Right ventricle myocardium superior (tissue), 1 donor: ENCODE measurements around the gene TMEM50A. TPM values are rescaled to one million over a fixed set of nuclear protein-coding genes. Genes with fewer than 3 reads are reported as not detected.
"Not testable (repeated sequence)": the region's sequence is repeated elsewhere in the genome, so short reads cannot be mapped to it uniquely, and the experiment has no call there.

Source experiments
- ATAC-seq: fragments of 200-7000 bp; cut with Tn5 transposase; one replicate; pipeline ENCODE4 v1.9.1; 2020; ENCODE audit warnings: mild to moderate bottlenecking; ENCODE audit not compliant: poor library complexity
- DNase-seq: peaks from one replicate; pipeline ENCODE4 v3.0.0-alpha.2; 2020
- intact Hi-C: fragments of 100-400 bp; cut with DNase I; formaldehyde crosslinking; loops from one replicate; pipeline ENCODE4 v1.11.2; 2022
- long read RNA-seq: library from polyadenylated mRNA; unstranded; transcript quantifications from one replicate; pipeline ENCODE4 v2.0.0, GENCODE V29; 2021
- total RNA-seq: library from RNA; stranded (reverse); fragmentation: NEBNext Ultra II Directional; extraction: Animal tissue kit (Norgen Biotek cat#: 25700); gene quantifications from one replicate; pipeline ENCODE4 v1.2.1, GENCODE V29; 2021
- donor health status: DM: no; HTN: yes; CAD: no; lungs with severe emphysema.

Gene TMEM50A
- 73.5 TPM for total RNA-seq
- long read RNA-seq, transcript TMEM50A-201 (7 exons, 2,683 nt), result major isoform, 44 of 53 reads
- long read RNA-seq, partial matches to known transcripts, result 0 of 53 reads
- long read RNA-seq, other reads (novel, unspliced or antisense), result 6 of 53 reads

DNA sequence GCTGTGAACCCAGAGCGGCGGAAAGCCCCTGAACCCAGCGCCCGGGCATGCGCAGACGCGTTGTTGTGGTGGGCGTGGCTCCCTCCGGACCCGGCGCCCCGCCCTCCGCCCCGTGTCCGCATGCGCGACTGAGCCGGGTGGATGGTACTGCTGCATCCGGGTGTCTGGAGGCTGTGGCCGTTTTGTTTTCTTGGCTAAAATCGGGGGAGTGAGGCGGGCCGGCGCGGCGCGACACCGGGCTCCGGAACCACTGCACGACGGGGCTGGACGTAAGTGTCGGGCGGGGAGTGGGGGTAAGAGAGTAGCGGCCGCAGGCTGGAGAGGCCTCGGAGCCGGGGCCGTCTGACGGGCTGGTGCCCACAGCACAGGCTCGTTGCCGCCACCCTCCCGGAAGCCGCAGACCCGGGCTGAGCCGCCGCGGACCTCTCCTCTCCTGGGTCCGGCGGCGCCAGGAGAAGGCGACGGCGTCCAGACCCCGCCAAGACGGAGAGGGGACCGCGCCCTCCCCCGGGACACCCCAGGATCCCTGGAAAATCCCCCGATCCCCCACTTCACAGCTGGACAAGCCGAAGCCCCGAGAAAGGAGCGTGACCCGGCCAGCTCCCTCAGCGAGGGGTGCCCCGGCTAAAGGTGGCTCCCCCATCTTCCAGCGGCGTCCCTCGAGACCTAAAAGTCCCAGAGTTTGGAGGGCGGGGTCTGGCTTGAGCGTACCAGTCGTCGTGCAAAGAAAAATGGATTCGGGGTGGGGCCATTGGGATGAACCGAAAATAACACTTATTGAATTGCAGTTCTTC lies at the start of gene TMEM50A:
TSS of gene TMEM50A (plus strand) at position 147 of the 794 bp plus-strand sequence. CDS start 2,153 bp downstream, outside the sequence.
- DNase-seq (peak; percentile 94), ATAC-seq (peak; percentile 98)
- intact Hi-C loops, result no loop called here

DNA sequence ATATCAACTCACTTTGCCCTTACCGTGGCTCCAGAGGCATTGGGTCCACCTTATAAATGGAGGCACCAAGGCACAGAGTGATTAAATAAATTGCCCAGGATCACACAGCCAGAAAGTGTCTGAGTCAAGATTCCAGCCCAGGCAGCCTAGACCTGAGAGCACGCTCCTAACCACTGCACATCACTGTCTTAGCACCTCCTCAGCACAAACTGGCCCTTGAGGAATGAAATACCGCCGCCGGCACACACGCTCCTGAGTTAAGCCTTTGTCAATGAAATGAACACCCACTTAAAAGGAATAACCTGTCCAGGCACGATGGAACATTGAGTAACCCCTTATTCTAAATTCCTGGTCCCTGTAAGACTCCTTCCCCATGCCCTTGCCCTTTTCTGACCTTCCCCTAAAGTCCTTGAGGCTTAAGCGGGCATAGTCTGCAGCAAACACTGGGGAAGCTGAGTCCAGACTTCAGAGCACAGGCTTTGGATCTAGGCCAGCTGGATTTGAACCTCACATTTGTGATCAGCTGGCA lies 49.5 kb upstream of the TMEM50A start:
- not testable (repeated sequence) for ATAC-seq, DNase-seq

GRCh38 chr1:25290043-25290442 lies 48.1 kb upstream of the TMEM50A start:
- intact Hi-C loops, DNase-seq: not testable (repeated sequence)
- ATAC-seq, result peak; percentile 55

More for the DNA sequence above, 49.5 kb upstream of the TMEM50A start:
- intact Hi-C loops, result not testable (repeated sequence)

GRCh38 chr1:25293426-25293825 lies 44.7 kb upstream of the TMEM50A start:
- DNase-seq, ATAC-seq, intact Hi-C loops: not testable (repeated sequence)

- intact Hi-C loops, DNase-seq: not testable (repeated sequence)
- peak; percentile 56 for ATAC-seq
Observed at GRCh38 chr1:25294889-25295826, 43.0 kb upstream of the TMEM50A start.

DNA sequence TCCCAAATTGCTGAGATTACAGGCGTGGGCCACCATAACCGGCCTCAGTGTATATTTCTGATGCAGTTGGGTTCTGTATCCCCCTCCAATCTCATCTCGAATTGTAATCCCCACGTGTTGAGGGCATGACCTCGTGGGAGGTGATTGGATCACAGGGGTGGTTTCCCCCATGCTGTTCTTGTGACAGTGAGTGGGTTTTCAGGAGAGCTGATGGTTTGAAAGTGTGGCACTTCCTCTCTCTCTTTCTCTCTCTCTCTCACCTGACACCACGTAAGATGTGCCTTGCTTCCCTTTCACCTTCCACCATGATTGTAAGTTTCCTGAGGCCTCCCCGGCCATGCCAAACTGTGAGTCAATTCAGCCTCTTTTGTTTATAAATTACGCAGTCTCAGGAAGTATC lies 41.6 kb upstream of the TMEM50A start:
- DNase-seq, ATAC-seq, intact Hi-C loops: not testable (repeated sequence)

DNA sequence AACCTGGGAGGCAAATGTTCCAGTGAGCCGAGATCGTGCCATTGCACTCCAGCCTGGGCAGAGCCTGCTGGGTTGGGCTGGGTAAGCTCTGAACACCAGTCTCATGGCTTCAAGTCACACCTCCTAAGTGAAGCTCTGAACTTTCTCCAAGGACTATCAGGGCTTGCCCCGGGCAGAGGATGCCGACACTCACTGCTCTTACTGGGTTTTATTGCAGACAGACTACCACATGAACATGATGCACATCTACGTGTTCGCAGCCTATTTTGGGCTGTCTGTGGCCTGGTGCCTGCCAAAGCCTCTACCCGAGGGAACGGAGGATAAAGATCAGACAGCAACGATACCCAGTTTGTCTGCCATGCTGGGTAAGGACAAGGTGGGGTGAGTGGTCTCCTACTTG lies 37.4 kb upstream of the TMEM50A start:
- intact Hi-C loops, result not testable (repeated sequence)
- peak; percentile 68 for ATAC-seq

DNA sequence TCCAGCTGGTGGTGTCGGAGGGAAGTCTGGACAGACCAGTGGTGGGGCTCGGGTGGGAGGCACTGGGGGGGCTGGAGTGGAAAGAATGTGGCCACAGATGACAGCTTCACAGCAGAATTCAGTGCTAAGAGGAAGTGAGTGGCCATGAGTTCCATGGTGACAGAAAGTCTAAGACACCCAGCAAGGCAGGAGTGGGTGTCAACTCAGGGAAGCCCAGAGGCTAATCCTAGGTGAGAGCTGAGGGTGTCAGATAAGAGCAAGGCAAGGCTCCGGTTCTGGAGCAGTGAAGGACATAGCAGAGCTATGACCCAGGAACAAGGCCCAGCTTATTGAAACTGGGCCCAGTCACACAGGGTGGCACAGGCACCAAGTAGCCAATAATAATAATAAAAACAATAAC lies 35.8 kb upstream of the TMEM50A start:
- intact Hi-C loops, ATAC-seq, DNase-seq: not testable (repeated sequence)

More for the DNA sequence above, 37.4 kb upstream of the TMEM50A start:
- not testable (repeated sequence) for DNase-seq

DNA sequence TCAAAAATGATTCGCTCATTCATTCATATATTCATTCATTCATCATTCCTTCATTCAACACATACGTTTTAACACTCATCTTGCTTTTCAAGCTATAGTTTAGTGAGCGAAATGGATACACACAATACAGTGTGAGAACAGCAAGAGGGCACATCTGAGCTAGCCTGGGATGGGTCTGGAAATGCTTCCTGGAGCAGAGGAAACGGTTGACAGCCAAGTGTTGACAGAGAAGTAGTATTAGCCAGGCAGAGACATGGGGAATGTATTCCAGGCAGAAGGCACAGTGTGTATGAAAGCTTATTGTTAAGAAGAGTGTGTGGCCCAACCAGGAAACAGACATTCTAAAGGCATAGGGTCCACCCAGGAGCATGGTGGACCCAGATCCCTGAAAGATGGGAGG lies 33.2 kb upstream of the TMEM50A start:
- peak; percentile 82 for ATAC-seq
- intact Hi-C loops, DNase-seq: not testable (repeated sequence)

- ATAC-seq, intact Hi-C loops, DNase-seq: not testable (repeated sequence)
Observed at GRCh38 chr1:25308168-25308567, 30.0 kb upstream of the TMEM50A start.

DNA sequence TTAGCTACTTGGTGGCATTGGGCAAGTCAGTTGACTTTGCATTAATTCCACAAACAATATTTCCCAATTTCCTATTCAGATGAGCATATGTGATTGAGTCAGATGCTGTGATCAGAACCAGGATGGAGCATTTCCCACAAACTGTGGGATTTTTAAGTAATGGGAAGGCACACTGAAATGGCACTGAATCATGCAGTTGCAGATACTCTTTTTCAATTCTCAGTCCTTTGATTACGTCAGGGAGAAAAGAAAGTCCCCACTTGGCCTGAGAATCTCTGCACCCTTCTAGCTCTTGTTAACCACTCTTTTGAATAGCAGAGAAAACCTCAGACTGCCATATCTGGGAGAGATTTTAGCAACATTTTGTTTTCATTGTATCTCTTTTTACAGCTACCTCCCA lies 29.0 kb upstream of the TMEM50A start:
- ATAC-seq, intact Hi-C loops, DNase-seq: not testable (repeated sequence)

DNA sequence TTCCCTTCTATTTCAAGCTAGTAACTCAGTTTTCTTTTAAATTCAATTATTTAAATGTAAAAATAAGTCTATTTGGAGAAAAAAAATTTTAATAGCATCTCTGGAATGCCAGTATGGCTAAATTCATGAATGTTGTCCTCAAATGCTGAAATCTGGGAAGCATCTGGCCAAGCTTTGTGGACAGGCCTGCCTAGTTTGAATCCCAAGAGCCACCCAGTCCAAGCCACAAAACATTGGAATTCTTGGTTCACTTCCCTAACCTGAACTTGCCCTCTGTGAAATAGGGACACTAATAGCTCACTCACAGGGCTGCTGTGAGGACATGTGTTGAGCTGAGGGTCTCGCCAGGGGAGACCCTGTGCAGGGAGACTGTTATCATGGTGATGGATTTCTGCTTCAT lies 28.6 kb upstream of the TMEM50A start:
- ATAC-seq, intact Hi-C loops, DNase-seq: not testable (repeated sequence)

DNA sequence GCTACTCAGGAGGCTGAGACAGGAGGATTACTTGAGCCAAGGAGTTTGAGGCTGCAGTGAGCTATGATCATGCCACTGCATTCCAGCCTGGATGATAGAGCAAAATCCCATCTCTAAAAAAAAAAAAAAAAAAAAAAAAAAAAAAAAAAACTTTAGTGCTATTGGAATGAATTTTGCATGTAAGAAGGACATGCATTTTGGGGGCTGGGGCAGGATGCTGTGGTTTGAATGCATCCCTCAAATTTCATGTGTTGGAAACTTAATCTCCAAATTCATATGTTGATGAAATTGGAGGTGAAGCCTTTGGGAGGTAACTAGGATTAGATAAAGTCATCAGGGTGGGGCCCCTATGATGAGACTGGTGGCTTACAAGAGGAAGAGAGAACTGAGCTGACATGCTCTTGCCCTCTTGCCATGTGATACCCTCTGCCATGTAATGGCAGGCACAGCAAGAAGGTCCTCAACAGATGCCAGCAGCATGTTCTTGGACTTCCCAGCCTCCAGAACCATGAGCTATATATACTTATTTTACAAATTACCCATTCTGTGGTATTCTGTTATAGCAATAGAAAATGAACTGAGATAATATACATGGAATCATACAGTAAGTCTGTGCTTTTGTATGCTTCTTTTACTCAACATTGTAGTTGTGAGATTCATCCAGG lies 25.2 kb upstream of the TMEM50A start:
- intact Hi-C loops, ATAC-seq, DNase-seq: not testable (repeated sequence)

- DNase-seq, intact Hi-C loops, ATAC-seq: not testable (repeated sequence)
Observed at GRCh38 chr1:25320314-25320938, 17.7 kb upstream of the TMEM50A start.

GRCh38 chr1:25322127-25322526 lies 16.0 kb upstream of the TMEM50A start:
- ATAC-seq, intact Hi-C loops, DNase-seq: not testable (repeated sequence)

- ATAC-seq, DNase-seq, intact Hi-C loops: not testable (repeated sequence)
Observed at GRCh38 chr1:25324407-25324806, 13.7 kb upstream of the TMEM50A start.
